ENCODE data around the gene CA5B. TPM values are rescaled to one million over a fixed set of nuclear protein-coding genes. Genes with fewer than 3 reads are reported as not detected.

The CA5B gene
- polyA plus RNA-seq (2011; rRNA removed) = 11.3 and 12.5 TPM in 2 replicates
- 1.4 and 1.9 TPM in 2 replicates for polyA plus RNA-seq (2012; cell fraction: cytosol; rRNA removed)
- 1.5 and 2.1 TPM in 2 replicates for polyA plus RNA-seq (2012; cell fraction: nucleus; rRNA removed)
- polyA plus RNA-seq (2017; fragmentation: RNase III; extraction: RNeasy Plus Mini Kit Qiagen cat#74134 plus additional on column Dnase treatment) = 2.7 to 5.8 TPM (median 5.2 TPM) in 3 replicates
- 16.3 and 16.5 TPM in 2 replicates for polyA minus RNA-seq (2011; rRNA and poly(A)+ RNA removed)

GRCh38 chrX:15737959-15738902 is at the start of gene CA5B:
Gene CA5B (plus strand): TSS chrX:15738270. CDS start chrX:15750024, 11,754 bp downstream.
- Histone ChIP-seq H3K4me3 (peak within 1 kb of the TSS; percentile 57), H3K27ac (peak within 1 kb of the TSS; percentile 16 to 73; a peak in 3 of 6 replicates), H3K4me1 (peaks cover 26% of the 10 kb centered on the region), H3K4me2 (peak within 1 kb of the TSS; percentile 95), H3K9me3 (no peaks in the 10 kb centered on the region)
- peak; percentile 98 for FAIRE-seq
- ATAC-seq = peak; percentile 94 to 98
- 30% methylated on average over 21 of the region's 55 CpGs for WGBS (ENCODE audit: missing lambda C conversion rate)
- CTCF ChIA-PET = interaction anchor here (0.6 to 2.0 kb wide), 2 partner anchors 11 to 291 kb away, joined by 3 to 7 read pairs; no protein-coding TSS in a partner anchor
- TF ChIP-seq MAX (IDR thresholded peaks at IDR 0.05) = 0 out of 2 replicates have a peak, but pooled peaks have one; percentile 16
- TF ChIP-seq HEYL (CRISPR knock-in tag; IDR thresholded peaks at IDR 0.05) = no peak
- POLR2A ChIA-PET = interaction anchor here (0.7 to 0.9 kb wide), 2 partner anchors 63 to 981 kb away, joined by 3 to 4 read pairs; partner anchors contain the start of gene SYAP1
- peak; percentile 65 to 97 for DNase-seq (ENCODE audit: low read depth in 1 of 2, low spot score in 1 of 2)

- no peak for DNase-seq (ENCODE audit: low read depth in 1 of 2, low spot score in 1 of 2)
- Histone ChIP-seq H3K4me1 (no peaks in the 10 kb centered on the region), H3K4me2 (no peak overlapping the region), H3K27ac (no peak overlapping the region), H3K4me3 (no peak overlapping the region), H3K9me3 (no peaks in the 10 kb centered on the region)
- whole genome bisulfite sequencing (ENCODE audit: missing lambda C conversion rate) = 81% methylated on average over 6 of the region's 6 CpGs
- ChIA-PET POLR2A (no interaction called here), CTCF (interaction anchor here (0.5 to 1.1 kb wide), 2 partner anchors 18 to 102 kb away, joined by 3 read pairs; no protein-coding TSS in a partner anchor)
- FAIRE-seq = no peak
- no peak for TF ChIP-seq ZSCAN20 (CRISPR knock-in tag; IDR thresholded peaks at IDR 0.05)
- no peak for TF ChIP-seq USF2 (IDR thresholded peaks at IDR 0.05)
- no peak for TF ChIP-seq PBX3 (IDR thresholded peaks at IDR 0.05)
- no peak for TF ChIP-seq E2F6 (IDR thresholded peaks at IDR 0.05; ENCODE audit: borderline replicate concordance, low read depth)
- no peak for TF ChIP-seq NR3C1 (IDR thresholded peaks at IDR 0.05)
- no peak for TF ChIP-seq HES2 (IDR thresholded peaks at IDR 0.05)
- no peak for TF ChIP-seq RFX5 (IDR thresholded peaks at IDR 0.05)
- TF ChIP-seq CBX8 (IDR thresholded peaks at IDR 0.05) = no peak
- TF ChIP-seq HDAC2 (IDR thresholded peaks at IDR 0.05) = no peak
- no peak for TF ChIP-seq CBX2 (IDR thresholded peaks at IDR 0.05; ENCODE audit: borderline replicate concordance, low read depth)
- no peak for TF ChIP-seq MYC (IDR thresholded peaks at IDR 0.05; ENCODE audit: borderline replicate concordance, low read length)
- no peak for TF ChIP-seq BHLHE40 (IDR thresholded peaks at IDR 0.05; ENCODE audit: low read depth, low read length)
- no peak for ATAC-seq
Measured at GRCh38 chrX:15694941-15695451, 43.1 kb upstream of the CA5B start.

- DNase-seq (ENCODE audit: low read depth in 1 of 2, low spot score in 1 of 2) (no peak), FAIRE-seq (no peak), ATAC-seq (no peak)
- Histone ChIP-seq H3K4me2 (no peak overlapping the region), H3K4me1 (no peaks in the 10 kb centered on the region), H3K4me3 (no peak overlapping the region), H3K27ac (no peak overlapping the region), H3K9me3 (no peaks in the 10 kb centered on the region)
- ChIA-PET CTCF (no interaction called here), POLR2A (no interaction called here)
- 97% methylated on average over 3 of the region's 3 CpGs for WGBS (ENCODE audit: missing lambda C conversion rate)
- no peak for TF ChIP-seq POLR2A (IDR thresholded peaks at IDR 0.05; ENCODE audit: low read length)
- no peak for TF ChIP-seq POLR2AphosphoS2 (conservative IDR thresholded peaks at IDR 0.05; ENCODE audit: low read length)
- TF ChIP-seq KDM1A (IDR thresholded peaks at IDR 0.05; ENCODE audit: low read depth) = no peak
- no peak for TF ChIP-seq HOXA7 (CRISPR knock-in tag; IDR thresholded peaks at IDR 0.05)
- no peak for TF ChIP-seq ZC3H11A (IDR thresholded peaks at IDR 0.05)
- TF ChIP-seq REST (IDR thresholded peaks at IDR 0.05) = no peak
- TF ChIP-seq EP300 (IDR thresholded peaks at IDR 0.05) = no peak
- TF ChIP-seq HES2 (IDR thresholded peaks at IDR 0.05) = no peak
- TF ChIP-seq TP53 (CRISPR knock-in tag; IDR thresholded peaks at IDR 0.05) = no peak
- no peak for TF ChIP-seq JUN (IDR thresholded peaks at IDR 0.05)
- TF ChIP-seq SREBF2 (IDR thresholded peaks at IDR 0.05) = no peak
Measured at GRCh38 chrX:15696516-15696915, 41.6 kb upstream of the CA5B start.

Measured in A549 (cell line).